SK-MEL-5 (cell line): ENCODE results near the gene S100A4. TPM values are rescaled to one million over a fixed set of nuclear protein-coding genes. Genes with fewer than 3 reads are reported as not detected.
"Not testable (repeated sequence)": the region's sequence is repeated elsewhere in the genome, so short reads cannot be mapped to it uniquely, and the experiment has no call there.

Experiments
- DNase-seq: peaks from one replicate; pipeline ENCODE4 v3.0.0-alpha.2; 2016; ENCODE audit warnings: low read depth, low spot score
- in situ Hi-C: cut with HindIII; loops from 2 replicates; pipeline ENCODE4 v1.10.0; 2016; ENCODE audit warnings: low sequenced_read_pairs, high pct_unique_total_duplicates, low pct_unique_long_range_greater_than_20kb
- total RNA-seq: library from RNA; depleted of rRNA; stranded (reverse); fragments of >200 nt; shearing (Covaris generic); gene quantifications from 2 replicates; pipeline ENCODE4 v1.2.3, GENCODE V29; 2014

Gene S100A4
- total RNA-seq, 1 experiment from 2014 or later, result not detected

DNA sequence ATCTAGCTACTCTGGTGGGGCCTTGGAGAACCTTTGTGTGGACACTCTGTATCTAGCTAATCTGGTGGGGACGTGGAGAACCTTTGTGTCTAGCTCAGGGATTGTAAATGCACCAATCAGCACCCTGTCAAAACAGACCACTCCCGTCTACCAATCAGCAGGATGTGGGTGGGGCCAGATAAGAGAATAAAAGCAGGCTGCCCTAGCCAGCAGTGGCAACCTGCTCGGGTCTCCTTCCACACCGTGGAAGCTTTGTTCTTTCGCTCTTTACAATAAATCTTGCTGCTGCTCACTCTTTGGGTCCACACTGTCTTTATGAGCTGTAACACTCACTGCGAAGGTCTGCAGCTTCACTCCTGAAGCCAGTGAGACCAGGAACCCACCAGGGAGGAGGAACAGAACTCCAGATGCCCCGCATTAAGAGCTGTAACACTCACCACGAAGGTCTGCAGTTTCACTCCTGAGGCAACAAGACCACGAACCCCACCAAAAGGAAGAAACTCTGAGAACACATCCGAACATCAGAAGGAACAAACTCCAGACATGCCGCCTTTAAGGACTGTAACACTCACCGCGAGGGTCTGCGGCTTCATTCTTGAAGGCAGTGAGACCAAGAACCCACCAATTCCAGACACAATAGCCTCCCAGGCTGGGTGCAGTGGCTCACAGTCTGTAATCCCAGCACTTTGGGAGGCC lies 23.1 kb downstream of the S100A4 start:
- DNase-seq, in situ Hi-C loops: not testable (repeated sequence)

DNA sequence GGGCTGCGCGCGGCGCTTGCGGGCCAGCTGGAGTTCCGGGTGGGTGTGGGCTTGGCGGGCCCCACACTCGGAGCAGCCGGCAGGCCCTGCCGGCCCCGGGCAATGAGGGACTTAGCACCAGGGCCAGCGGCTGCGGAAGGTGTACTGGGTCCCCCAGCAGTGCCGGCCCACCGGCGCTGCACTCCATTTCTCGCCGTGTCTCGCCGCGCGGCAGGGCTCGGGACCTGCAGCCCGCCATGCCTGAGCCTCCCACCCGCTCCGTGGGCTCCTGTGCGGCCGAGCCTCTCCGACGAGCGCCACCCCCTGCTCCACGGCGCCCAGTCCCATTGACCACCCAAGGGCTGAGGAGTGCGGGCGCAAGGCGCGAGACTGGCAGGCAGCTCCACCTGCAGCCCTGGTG lies 23.8 kb downstream of the S100A4 start:
- in situ Hi-C loops, DNase-seq: not testable (repeated sequence)

DNA sequence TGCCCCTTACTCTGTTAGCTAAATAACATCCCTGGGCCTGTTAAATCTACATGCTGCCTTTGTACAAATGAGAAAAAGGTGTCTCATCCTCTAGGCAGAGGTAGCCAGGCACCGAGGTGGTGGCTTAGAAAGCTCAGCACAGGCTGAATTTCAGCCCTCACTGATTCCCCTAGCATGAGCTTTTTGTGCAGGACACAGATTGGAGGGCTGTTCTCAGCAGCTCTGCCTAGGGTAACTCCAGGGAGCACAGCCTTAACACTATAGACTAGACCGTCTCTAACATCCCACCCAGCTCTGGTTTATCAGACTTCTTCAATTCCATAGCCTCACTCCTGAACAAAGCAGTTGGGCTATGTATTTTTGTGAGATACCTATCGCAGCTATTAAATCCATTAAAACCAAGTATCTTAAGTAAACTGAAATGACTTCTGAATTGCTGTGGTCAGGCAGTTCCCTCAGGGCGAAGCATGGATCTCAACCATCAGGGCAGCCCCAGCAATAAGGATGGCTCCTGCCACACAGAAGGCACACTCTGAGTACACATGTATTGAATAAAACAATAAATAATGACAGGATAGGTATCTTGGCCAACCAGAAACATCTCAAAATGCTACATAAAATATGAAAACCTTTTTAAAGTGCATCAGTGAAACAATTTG lies 24.7 kb downstream of the S100A4 start:
- no peak for DNase-seq
- in situ Hi-C loops, result no loop called here

DNA sequence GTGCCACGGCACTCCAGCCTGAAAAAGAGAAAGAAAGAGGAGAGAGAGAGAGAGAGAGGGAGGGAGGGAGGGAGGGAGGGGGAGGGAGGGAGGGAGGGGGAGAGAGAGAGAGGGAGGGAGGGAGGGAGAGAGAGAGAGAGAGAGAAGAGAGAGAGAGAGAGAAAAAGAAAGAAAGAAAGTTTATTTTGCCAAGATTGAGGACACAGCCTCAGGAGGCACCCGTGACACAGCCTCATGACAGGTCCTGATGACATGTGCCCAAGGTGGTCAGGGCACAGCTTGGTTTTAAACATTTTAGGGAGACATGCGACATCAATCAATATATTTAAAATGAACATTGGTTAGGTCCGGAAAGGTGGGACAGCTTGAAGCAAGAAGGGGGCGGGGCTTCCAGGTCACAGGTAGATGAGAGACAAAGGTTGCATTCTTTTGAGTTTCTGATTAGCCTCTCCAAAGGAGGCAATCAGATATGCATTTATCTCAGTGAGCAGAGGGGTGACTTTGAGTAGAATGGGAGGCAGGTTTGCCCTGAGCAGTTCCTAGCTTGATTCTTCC lies 25.4 kb downstream of the S100A4 start:
- in situ Hi-C loops, result not testable (repeated sequence)

DNA sequence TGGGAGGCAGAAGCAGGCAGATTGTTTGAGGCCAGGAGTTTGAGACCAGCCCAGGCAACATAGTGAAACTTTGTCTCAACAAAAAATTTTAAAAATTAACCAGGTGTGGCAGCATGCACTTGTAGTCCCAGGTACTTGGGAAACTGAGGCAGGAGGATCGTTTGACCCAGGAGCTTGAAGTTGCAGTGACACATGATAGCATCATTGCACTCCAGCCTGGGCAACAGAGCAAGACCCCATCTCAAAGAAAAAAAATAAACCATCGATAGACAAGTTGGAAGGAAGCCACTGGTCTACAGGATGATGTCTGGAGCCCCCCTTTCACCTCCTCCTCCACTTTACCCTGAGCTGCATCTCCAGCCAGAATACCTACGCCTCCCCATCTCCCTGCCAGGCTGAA lies 26.4 kb downstream of the S100A4 start:
- no peak for DNase-seq
- in situ Hi-C loops, result no loop called here

More for the DNA sequence above, 25.4 kb downstream of the S100A4 start:
- DNase-seq, result not testable (repeated sequence)

DNA sequence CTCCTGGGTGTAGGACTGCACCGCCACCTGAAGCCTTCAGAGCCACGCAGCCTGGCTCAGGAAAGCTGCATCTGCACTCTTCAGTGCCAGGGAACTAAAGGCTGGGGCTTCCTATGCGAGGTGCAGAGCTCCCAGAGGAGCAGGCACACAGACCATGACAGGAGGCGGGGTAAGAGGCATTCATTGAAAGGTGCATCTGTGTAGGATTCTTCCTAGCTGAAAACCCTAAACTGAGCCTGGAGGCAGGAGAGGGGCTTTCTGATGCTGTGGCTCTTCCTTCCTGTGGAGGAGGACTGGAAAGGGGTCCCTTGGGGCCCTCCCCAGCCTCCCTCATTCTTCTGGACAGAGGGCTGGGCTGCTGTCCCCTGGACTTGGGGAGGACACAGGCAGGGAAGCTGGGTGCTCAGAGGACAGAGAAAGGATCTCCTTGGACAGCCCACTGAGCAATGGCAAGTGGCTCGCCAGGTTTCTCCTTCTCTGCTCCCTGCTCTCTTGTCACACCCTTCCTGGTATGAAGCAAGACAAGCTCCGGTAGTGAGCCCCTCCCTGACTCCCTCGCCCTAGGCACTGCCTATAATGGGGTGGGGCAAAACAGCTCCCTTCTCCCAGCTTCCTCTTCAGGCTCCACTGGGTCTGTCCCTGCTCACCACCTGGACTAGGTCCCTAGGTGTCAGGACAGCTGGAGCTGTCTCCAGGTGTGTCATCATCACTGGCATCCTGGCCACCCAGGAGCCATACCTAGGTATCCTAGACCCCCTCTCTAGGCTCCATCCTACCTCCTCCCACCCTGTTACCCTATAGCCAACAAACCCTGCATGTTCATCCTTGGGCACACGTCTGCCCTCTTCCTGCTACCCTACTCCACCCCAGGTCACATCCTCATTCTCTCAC lies 29.9 kb downstream of the S100A4 start:
- DNase-seq, result no peak
- in situ Hi-C loops, result no loop called here

DNA sequence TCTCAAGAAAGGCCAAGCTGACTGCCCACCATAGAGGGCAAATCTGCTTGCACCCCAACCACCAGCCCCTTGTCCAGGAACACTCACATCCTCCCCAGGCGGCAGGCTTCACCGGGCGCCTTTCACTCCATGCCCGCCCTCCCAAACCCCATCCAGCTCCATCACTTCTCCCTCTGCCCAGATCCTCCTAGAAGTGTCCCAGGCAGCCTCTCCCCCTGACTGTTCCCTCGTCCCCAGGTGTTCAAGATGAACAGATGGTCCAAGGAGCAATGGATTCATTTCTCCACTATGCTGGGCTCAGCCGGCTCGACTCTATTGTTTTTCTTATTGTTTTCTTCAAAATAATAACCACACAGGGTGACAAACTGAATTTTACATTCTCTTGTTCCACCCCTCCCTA lies 31.9 kb downstream of the S100A4 start:
- in situ Hi-C loops, result no loop called here
- no peak for DNase-seq

DNA sequence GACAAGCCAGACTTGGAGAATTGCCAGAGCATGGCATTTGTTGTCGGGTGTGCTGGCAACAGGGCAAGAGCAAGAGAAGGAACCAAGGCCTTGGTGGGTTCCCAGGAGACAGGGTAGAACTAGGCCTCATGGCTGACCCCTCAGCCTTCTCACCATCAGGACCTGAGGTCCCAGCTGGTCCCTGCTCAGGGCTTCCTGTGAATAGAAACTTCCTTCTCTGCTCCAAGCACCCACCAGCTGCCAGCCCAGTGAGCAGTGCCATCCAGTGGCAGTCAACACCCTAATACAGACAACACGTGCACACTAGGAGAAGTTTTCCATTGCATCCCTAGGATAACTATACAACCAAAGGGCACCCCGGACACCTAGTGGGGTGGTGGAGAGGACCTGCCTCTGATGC lies 32.6 kb downstream of the S100A4 start:
- in situ Hi-C loops, result no loop called here
- peak; percentile 55 for DNase-seq

DNA sequence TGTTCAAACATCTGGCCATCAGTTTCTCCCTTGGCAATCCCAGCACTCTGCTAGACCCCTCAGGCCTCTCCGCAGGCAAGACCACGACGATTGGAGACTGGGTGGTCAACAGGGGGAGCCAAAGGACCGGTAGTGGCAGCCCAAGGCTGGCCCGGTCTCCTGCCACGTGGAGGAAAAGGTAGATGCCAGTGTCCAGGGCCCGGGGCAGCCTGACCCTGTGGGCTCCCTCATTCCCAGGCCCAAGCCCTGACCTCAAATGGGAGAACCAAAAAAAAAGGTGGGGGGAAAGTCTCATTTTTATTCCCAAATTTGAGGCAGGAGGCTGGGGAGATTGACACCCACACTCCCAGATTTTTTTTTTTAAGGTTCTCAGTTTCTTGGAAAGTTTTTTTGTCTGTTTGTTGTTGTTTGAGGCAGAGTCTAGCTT lies 34.6 kb downstream of the S100A4 start:
- in situ Hi-C loops, result no loop called here
- peak; percentile 88 for DNase-seq

DNA sequence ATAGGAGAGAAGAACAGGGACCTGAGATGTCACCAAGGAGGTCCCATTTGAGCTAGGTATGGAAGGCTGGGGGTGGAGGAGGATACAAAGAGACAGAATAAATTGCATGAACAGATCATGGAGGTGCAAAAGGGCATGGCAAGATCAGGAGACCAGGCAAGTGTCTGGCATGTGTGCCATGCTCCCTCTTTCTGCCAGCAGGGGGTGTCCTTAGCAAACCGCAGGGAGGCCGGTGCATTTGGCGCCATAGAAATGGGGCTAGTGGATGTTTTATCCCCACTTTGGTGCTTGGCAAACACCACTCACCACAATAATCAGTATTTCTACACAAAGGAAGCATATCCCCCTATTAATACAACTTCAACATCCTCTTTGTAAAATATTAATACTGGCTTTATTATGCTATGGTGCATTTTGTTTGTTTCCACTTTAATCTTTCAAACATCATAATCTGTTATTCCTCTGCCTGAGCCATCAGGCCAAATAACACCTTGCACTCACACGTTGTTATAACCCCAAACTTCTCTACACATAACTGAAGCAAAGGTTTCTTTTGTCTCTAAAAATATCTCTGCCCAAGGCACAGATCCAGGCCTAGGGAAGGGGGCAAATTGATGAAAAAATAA lies 35.8 kb downstream of the S100A4 start:
- peak; percentile 83 for DNase-seq
- in situ Hi-C loops, result no loop called here

DNA sequence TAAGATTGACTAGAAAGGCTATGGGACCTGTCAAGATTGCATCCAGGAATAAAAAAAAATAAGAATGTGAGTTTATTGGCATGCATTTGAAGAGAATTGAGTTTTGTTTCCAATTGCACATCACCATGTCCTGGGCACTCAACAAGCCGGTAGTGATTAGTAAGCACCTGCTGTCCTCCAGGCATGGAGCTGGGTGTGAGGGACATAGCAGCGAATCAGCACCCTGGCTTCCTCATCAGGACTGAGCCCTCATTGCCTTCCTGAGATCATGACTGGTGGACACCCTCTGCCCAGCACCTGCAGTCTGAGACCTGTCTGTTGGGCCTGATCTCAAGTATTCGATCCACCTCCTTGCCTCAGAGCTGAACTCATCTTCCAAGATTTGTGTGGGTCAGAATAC lies 36.6 kb downstream of the S100A4 start:
- DNase-seq, result no peak
- in situ Hi-C loops, result no loop called here

DNA sequence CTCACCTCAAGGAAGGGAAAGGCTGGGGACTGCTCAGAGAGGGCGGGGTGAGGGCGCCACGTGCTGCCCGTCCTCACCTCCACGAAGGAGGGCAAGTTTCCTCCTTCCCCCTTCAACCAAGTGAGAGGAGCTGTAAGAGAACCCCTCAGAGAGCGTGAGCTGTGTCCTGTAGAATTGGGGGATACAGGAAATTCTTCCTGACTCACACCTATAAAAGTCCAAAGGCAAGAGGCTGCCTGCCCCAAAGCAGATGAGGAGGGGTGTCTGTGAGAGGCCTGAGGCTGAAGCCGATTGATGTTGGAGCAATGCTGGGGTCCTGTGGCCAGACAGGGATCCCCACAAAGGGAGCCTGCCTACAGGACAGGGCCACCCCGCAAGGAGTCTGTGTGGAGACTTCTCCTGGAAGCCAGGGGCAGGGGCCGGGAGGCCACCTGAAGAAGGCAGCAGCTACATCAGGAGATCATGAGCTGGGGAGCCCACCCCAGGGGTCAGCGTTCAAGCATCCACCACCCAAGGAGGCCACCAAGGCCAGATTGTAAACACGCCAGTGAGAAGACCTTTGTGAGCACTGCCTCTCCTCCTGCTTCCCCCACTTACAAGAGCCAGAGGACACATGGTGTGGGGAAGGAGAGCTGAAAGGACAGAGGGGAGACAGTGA lies 37.6 kb downstream of the S100A4 start:
- no peak for DNase-seq
- in situ Hi-C loops, result no loop called here

DNA sequence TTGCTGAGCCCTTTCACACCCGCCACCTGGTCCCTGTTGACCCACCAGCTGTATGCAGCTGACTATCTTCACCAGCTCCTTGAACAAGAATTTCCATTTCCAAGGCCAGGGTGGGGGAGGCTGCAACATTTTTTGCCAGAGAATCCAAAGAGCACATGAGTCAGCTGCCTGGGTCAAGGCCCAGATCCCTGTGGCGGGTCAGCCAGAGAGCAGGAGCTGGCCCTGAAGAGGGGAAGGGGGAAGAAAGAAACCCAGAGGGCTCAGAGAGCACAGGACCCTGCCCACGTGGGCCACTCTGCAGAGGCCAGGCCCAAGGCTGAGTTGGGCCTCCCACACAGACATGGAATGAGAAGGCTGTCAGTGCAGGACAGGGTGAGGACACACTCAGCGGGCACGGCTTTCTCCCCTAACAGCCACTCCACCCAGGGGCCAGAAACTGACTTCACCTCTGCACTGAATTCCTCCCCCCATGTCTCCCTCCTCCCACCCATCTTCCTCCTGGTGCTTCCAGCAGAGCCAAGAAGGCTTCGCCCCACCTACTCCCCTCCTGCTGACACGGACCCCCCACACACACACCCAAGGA lies 38.7 kb downstream of the S100A4 start:
- DNase-seq, result no peak
- in situ Hi-C loops, result no loop called here

DNA sequence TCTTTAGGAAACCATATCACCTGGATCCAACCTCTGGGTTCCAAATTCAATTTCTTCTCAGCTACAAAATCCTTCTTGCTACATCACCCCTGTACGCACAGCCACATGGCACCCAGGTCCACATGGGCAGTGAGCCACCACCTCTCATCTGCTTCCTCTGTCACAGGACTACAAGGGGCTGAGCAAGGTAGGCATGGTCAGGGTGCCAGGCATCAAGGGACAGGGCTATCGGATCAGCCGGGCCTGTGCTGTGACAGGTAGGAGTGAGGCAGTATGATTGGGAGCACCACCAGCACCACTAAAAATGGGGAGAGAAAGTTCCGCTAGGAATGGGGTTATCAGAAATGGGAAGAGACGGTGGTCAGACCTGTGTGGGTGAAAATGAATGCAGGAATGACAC lies 39.2 kb downstream of the S100A4 start:
- in situ Hi-C loops, result no loop called here

DNA sequence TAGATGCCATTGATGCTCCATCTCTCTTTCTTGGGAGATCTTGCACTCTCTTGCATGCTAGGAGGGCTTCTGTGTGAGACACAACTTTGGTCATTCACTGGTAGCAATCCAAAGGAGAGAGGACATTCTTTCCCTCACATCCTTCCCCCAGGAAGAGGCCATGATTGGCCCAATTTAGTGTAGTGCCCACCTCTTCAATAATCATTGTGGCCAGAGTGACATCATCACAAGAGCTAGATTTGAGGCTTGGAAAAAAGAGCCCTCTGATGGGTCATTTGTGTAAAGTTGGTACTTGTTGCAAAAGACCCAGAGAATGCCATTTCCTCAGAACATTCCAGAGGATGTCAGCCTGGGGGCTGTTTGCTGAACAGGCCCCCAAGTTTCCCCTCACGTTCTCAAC lies 40.0 kb downstream of the S100A4 start:
- no peak for DNase-seq
- in situ Hi-C loops, result no loop called here

More for the DNA sequence above, 39.2 kb downstream of the S100A4 start:
- no peak for DNase-seq

DNA sequence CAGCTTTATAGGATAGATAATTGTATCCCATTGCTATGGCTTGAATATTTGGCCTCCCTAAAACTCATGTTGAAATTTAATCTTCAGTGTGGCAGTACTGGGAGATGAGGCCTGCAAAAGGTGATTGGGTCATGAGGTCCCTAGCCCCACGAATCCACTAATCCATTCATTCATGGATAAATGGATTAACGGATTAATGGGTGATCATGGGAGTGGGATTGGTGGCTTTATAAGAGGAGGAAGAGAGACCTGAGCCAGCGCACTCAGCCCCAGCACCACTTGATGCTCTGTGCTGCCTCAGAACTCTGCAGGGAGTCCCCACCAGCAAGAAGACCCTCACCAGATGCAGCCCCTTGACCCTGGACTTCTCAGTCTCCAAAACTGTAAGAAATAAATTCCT lies 41.8 kb downstream of the S100A4 start:
- DNase-seq, result no peak
- in situ Hi-C loops, result no loop called here

DNA sequence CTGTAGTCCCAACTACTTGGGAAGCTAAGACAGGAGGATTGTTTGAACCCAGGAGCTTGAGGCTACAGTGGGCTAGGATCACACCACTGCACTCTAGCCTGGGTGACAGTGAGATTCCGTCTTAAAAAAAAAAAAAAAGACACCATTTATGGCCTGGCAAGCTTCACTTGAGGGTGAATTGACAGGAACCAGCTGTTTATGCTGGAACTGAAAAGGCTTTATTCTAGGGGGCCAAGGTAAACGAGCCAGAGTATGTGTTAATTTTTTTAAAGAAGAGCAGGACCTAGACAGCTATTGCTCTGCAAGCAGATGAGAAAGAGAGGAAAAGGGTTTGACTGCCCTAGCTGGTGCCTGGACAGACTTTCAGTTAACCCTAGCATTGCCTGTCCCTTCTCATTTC lies 46.9 kb downstream of the S100A4 start:
- DNase-seq, result no peak
- in situ Hi-C loops, result no loop called here
